GM18520 (cell line): ENCODE data around the gene OCIAD2.
"Not testable (repeated sequence)": the region's sequence is repeated elsewhere in the genome, so short reads cannot be mapped to it uniquely, and the experiment has no call there.

Experiments
- ATAC-seq: cut with Tn5 transposase; IDR thresholded peaks from one replicate; pipeline ENCODE4 v1.9.1; 2021; ENCODE audit not compliant: unreplicated experiment

The OCIAD2 gene

DNA sequence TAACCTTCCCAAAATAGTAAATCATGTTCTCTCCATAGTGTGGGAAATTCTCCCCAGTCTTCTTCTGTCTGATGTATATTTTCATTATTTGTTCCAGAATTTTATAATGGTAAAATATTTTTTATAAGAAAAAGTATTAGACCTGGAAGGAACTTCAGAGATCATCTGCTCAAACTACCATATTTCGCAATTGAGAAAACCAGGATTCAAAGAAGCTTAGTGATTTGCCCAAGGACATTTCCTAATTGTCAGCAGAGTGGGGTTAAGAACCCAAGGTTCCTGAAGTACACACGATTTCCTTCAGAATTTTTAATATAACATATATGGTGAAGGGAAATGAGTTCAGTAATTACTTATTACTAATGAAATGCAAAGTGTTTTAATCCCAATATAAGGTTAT lies 51.6 kb downstream of the OCIAD2 start:
- ATAC-seq = no peak

- ATAC-seq = no peak
Observed at GRCh38 chr4:48854395-48854683, 52.2 kb downstream of the OCIAD2 start.

DNA sequence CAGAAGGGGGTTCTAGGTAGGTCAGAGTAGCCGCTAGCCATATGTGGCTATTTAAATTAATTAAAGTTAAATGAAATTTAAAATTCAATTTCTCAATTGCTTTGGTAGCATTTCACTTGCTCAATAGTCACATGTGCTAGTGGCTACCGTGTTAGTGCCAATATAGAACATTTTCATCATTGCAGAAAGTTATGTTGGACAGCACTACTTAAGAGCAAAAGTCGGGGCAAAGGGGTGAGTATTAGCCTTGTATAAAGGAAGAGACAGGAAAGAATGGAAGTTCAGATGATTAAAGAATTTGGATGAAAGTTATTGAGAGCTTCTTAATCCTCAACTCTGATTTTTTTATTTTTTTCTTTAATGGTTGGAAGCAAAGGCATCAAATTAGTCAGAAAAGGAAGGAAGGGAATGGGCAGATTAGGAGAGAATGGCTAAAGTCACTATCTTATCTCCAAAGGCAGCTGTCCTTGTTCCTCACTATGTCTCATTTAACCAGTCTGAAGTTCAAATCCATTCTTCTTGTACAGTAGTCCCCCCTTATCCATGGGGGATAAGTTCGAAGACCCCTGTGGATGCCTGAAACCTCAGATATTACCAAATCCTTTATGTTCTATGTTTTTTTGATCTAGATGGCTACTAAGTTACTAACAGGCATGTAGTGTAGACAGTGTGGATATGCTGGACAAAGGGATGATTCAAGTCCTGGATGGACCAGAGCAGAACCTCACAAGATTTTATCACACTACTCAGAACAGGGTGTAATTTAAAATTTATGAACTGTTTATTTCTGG lies 52.8 kb downstream of the OCIAD2 start:
- ATAC-seq = no peak

- no peak for ATAC-seq
Observed at GRCh38 chr4:48851651-48852050, 54.9 kb downstream of the OCIAD2 start.

GRCh38 chr4:48848799-48849198 lies 57.8 kb downstream of the OCIAD2 start:
- not testable (repeated sequence) for ATAC-seq

DNA sequence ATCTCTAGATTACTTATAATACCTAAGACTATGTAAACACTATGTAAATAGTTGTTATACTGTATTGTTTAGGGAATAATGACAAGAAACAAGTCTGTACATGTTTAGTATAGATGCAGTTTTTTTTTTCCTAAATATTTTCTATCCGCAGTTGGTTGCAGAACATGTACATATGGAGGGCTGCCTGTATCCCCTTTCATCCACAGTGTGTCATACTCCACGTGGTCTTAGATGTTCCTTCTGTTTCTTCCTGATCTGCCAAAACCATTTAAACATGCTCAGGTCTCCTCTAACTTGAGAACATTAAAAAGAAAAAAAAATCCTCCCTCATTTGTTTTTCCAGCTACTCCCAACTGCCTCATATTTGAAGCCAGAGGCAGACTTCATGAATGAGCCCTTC lies 61.7 kb downstream of the OCIAD2 start:
- no peak for ATAC-seq

- ATAC-seq = no peak
Observed at GRCh38 chr4:48841045-48841827, 65.3 kb downstream of the OCIAD2 start.

DNA sequence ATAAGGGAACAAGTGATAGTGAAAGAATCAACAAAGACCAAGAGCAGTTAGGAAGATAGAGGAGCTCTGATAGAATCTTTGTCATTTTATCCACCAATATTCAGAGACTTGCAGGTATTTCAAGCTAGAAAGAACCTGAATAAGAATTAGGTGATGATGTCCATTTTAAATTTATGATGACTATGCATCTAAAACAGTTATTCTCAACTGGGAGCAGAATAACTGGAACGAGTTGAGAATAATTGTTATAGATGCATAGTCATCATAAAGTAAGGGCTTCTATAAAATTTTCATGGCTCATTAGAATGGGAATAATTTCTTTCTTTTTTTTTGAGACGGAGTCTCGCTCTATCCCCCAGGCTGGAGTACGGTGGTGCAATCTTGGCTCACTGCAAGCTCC lies 69.9 kb downstream of the OCIAD2 start:
- no peak for ATAC-seq
